PC-9 (cell line): ENCODE data around the gene SLC38A2. TPM values are rescaled to one million over a fixed set of nuclear protein-coding genes. Genes with fewer than 3 reads are reported as not detected.

Experiments
- BruUV-seq: library from RNA; stranded (reverse); fragments of 400-500 nt; replicated peaks from 2 replicates; lab custom pipeline; 2021; lab: Mats Ljungman, UMichigan
- CTCF ChIA-PET: fragments of 300-600 bp; sonication (Branson Sonifier 250); formaldehyde crosslinking; loops from one replicate; lab custom pipeline; 2022; ENCODE audit warnings: antibody characterized with exemption; lab: Charles Lee
- POLR2A ChIA-PET: fragments of 300-600 bp; sonication (Branson Sonifier 250); formaldehyde crosslinking; loops from one replicate; lab custom pipeline; 2022; ENCODE audit warnings: antibody characterized with exemption; ENCODE audit not compliant: unreplicated experiment; lab: Charles Lee
- DNase-seq, 2 experiments: peaks; one replicate each; pipeline versions ENCODE4 v3.0.0 to v3.0.0-alpha.2; 2015 to 2022; ENCODE audit warnings: mixed read lengths in 1 of 2
- H2AFZ ChIP-seq: fragments of 200-600 bp; sonication (generic); 2 replicates; pipeline ENCODE4 v1.8.1; 2017; ENCODE audit warnings: antibody characterized with exemption
- H3F3A ChIP-seq: fragments of 200-600 bp; sonication (generic); 2 replicates; pipeline ENCODE4 v1.8.1; 2017; ENCODE audit warnings: antibody characterized with exemption, mild to moderate bottlenecking, low read depth; ENCODE audit not compliant: insufficient read depth
- H3K27ac ChIP-seq: fragments of 200-600 bp; sonication (generic); 2 replicates; pipeline ENCODE4 v1.6.1; 2016; ENCODE audit warnings: mixed run types
- H3K27me3 ChIP-seq: fragments of 200-600 bp; sonication (generic); 2 replicates; pipeline ENCODE4 v1.6.1; 2016; ENCODE audit warnings: low read depth, mixed run types; ENCODE audit not compliant: insufficient read depth
- H3K36me3 ChIP-seq: fragments of 200-600 bp; sonication (generic); 2 replicates; pipeline ENCODE4 v1.6.1; 2016; ENCODE audit warnings: low read depth, mixed run types
- H3K4me1 ChIP-seq: fragments of 200-600 bp; sonication (generic); replicated peaks from 2 replicates; pipeline ENCODE4 v1.6.1; 2016; ENCODE audit warnings: mixed run types; ENCODE audit not compliant: insufficient read depth
- H3K4me2 ChIP-seq: fragments of 200-600 bp; sonication (generic); 2 replicates; pipeline ENCODE4 v1.6.1; 2017; ENCODE audit warnings: mixed run types
- H3K4me3 ChIP-seq: fragments of 200-600 bp; sonication (generic); 2 replicates; pipeline ENCODE4 v1.6.1; 2016; ENCODE audit warnings: mixed run types
- H3K79me2 ChIP-seq: fragments of 200-600 bp; sonication (generic); 2 replicates; pipeline ENCODE4 v1.6.1; 2017; ENCODE audit warnings: low read depth, mixed run types
- H3K9me2 ChIP-seq: fragments of 200-600 bp; sonication (generic); 2 replicates; pipeline ENCODE4 v1.8.1; 2017; ENCODE audit warnings: mild to moderate bottlenecking; ENCODE audit not compliant: insufficient read depth
- H3K9me3 ChIP-seq: fragments of 200-600 bp; sonication (generic); 2 replicates; pipeline ENCODE4 v1.8.1; 2016; ENCODE audit warnings: low read depth; ENCODE audit not compliant: insufficient read depth
- H4K20me1 ChIP-seq: fragments of 200-600 bp; sonication (generic); 2 replicates; pipeline ENCODE4 v1.8.1; 2017; ENCODE audit not compliant: insufficient read depth
- EZH2 ChIP-seq: fragments of 200-600 bp; sonication (generic); IDR thresholded peaks from 2 replicates; pipeline ENCODE4 v1.8.0; 2017; ENCODE audit warnings: antibody characterized with exemption, low read depth
- intact Hi-C: fragments of 100-400 bp; cut with micrococcal nuclease; formaldehyde crosslinking; loops from one replicate; pipeline ENCODE4 v1.10.0; 2022; ENCODE audit not compliant: unreplicated experiment
- total RNA-seq: library from RNA; stranded (reverse); gene quantifications from 2 replicates; pipeline ENCODE4 v1.2.3, GENCODE V29; 2021
- TF ChIP-seq, protein P1 (sequence below): fragments of 200-600 bp; sonication (generic); conservative IDR thresholded peaks from 2 replicates; pipeline ENCODE4 v1.6.1; 2017; ENCODE audit warnings: mixed run types, antibody characterized with exemption, mild to moderate bottlenecking, moderate library complexity

SLC38A2 gene
- total RNA-seq, 1 experiment from 2014 or later = 322 TPM

DNA sequence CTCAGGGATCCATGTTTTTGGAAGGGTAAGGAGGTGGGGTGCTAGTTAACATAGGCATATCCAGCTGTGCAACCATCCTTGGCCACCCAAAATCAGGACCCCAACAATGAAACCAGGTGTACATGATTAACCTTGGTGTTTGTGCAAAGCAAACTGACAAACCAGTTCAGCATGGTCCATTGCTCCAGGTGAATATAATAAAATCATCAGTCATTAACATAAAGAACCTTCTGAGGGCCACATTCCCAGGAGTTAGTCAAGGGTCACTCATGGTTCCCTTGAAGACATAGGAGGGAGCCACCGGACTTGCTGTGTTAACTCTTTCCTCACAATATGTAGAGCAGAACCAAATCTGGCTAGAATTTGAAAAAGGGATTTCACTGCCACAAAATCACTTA is 17.8 kb downstream of the SLC38A2 start:
- ChIA-PET CTCF (no interaction called here), POLR2A (no interaction called here)
- Histone ChIP-seq H3F3A (peaks cover 38% of the 10 kb centered on the region), H3K79me2 (no peaks in the 10 kb centered on the region), H3K9me2 (no peaks in the 10 kb centered on the region), H3K27me3 (no peaks in the 10 kb centered on the region), H4K20me1 (peaks cover 18% of the 10 kb centered on the region), H3K4me2 (no peak overlapping the region), H3K9me3 (no peaks in the 10 kb centered on the region), H3K4me1 (0 out of 2 replicates have a peak, but pooled peaks cover 5% of the 10 kb centered on the region), H3K4me3 (no peak overlapping the region), H3K27ac (no peak overlapping the region), H2AFZ (no peak overlapping the region), H3K36me3 (peaks cover 7% of the 10 kb centered on the region)
- intact Hi-C loops = no loop called here
- no peak for TF ChIP-seq EZH2
- TF ChIP-seq, protein P1, sequence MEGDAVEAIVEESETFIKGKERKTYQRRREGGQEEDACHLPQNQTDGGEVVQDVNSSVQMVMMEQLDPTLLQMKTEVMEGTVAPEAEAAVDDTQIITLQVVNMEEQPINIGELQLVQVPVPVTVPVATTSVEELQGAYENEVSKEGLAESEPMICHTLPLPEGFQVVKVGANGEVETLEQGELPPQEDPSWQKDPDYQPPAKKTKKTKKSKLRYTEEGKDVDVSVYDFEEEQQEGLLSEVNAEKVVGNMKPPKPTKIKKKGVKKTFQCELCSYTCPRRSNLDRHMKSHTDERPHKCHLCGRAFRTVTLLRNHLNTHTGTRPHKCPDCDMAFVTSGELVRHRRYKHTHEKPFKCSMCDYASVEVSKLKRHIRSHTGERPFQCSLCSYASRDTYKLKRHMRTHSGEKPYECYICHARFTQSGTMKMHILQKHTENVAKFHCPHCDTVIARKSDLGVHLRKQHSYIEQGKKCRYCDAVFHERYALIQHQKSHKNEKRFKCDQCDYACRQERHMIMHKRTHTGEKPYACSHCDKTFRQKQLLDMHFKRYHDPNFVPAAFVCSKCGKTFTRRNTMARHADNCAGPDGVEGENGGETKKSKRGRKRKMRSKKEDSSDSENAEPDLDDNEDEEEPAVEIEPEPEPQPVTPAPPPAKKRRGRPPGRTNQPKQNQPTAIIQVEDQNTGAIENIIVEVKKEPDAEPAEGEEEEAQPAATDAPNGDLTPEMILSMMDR = no peak
- no TSS peak for BruUV-seq
- DNase-seq = peak in 1 of 2 experiments; percentile 37

DNA sequence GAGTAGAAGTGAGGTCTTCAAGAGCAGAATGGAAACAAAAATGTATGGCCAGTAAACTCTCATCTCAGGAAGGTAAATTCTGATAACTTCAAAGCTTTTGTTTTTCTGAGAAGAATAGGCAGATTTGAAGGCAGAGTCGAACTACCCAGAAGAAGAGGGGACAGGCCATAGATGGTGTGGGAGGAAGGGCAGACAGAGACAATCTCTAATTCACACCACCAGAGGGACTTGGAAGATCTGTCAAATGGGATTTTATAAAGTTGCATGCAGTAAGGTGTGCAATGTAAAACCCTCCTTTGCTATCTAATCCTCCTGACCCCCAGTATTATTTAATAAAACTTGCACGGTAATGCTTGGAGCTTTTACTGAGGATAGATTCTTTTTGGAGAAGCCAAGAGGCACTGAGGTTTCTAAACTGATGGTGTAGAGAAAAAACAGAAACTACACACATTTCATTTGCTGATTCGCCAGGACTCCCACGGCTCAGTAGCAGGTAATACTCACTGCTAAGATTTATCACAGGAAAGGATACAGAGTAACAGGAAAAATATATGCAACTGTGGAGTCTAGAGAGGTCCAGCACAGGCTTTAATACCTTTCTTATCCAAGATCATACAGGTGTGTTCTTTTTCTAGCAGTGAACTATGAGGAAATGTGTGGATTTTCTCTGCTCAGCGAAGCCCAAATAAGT is 18.3 kb downstream of the SLC38A2 start:
- intact Hi-C loops = no loop called here
- BruUV-seq = no TSS peak
- POLR2A ChIA-PET = no interaction called here

DNA sequence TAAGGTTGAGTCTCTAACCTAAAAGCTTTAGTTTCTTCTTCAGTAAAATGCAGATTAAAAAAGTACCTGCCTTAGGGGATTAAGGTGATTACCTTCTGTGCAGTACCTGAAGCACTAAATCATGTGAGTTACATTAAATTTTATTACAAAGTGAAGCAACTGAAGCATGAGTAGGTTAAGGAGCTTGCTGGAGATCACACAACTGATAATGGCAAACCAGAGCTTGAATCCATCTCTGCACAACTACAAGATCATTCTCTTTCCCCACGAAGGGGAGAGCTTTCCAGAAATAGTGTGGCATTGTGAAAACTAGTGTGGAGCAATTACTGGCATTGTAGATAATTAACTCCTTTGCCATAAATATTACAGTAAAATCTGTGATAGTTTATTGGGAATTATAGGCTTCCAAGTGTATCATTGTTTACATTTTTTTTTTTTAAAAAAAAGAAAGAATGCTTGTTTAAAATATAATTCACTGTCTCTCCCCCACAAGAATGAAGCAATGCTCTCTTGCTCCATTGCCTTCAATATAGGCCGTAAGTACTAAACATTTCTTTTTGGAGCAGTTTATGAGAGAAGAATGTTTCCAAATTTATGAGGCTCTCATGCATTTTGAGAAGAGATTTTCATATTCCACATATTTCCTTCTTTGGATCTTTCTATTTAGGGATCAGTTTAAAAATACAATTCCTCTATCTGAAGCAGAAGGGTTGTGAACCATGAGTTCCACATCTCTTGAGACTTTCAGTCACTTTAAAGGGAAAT is 20.5 kb downstream of the SLC38A2 start:
- TF ChIP-seq, protein P1 = no peak
- no peak for TF ChIP-seq EZH2
- Histone ChIP-seq H3K27ac (no peak overlapping the region), H2AFZ (no peak overlapping the region), H3K79me2 (no peaks in the 10 kb centered on the region), H3K4me2 (no peak overlapping the region), H3K9me2 (no peaks in the 10 kb centered on the region), H4K20me1 (no peaks in the 10 kb centered on the region), H3K9me3 (no peaks in the 10 kb centered on the region), H3K36me3 (no peaks in the 10 kb centered on the region), H3F3A (peaks cover 11% of the 10 kb centered on the region), H3K27me3 (no peaks in the 10 kb centered on the region), H3K4me3 (no peak overlapping the region), H3K4me1 (0 out of 2 replicates have a peak, but pooled peaks cover 5% of the 10 kb centered on the region)
- no TSS peak for BruUV-seq
- ChIA-PET POLR2A (no interaction called here), CTCF (interaction anchor here (0.6 kb wide), 1 partner anchor 89 kb away, joined by 5 read pairs; no protein-coding TSS in a partner anchor)
- intact Hi-C loops = no loop called here
- DNase-seq = peak in 1 of 2 experiments; percentile 40

More for the DNA sequence above, 18.3 kb downstream of the SLC38A2 start:
- no peaks in the 10 kb centered on the region for H3K27me3 ChIP-seq
- H4K20me1 ChIP-seq = peaks cover 12% of the 10 kb centered on the region
- H3K36me3 ChIP-seq = peaks cover 2% of the 10 kb centered on the region
- H3F3A ChIP-seq = peaks cover 33% of the 10 kb centered on the region
- no peak overlapping the region for H2AFZ ChIP-seq
- no peak for DNase-seq
- CTCF ChIA-PET = no interaction called here
- H3K4me3 ChIP-seq = no peak overlapping the region
- no peak overlapping the region for H3K27ac ChIP-seq
- no peaks in the 10 kb centered on the region for H3K79me2 ChIP-seq
- no peak overlapping the region for H3K4me2 ChIP-seq
- H3K4me1 ChIP-seq = 0 out of 2 replicates have a peak, but pooled peaks cover 5% of the 10 kb centered on the region
- no peaks in the 10 kb centered on the region for H3K9me3 ChIP-seq
- TF ChIP-seq, protein P1 = no peak
- TF ChIP-seq EZH2 = no peak
- H3K9me2 ChIP-seq = no peaks in the 10 kb centered on the region
